HG03442 (cell line): ENCODE measurements around the gene CIB4.

Experiments
- ATAC-seq: cut with Tn5 transposase; IDR thresholded peaks from one replicate; pipeline ENCODE4 v1.9.1; 2021; ENCODE audit warnings: mild to moderate bottlenecking, moderate library complexity; ENCODE audit not compliant: unreplicated experiment

The CIB4 gene

GRCh38 chr2:26556309-26557243 is 84.6 kb downstream of the CIB4 start:
- ATAC-seq = no peak

GRCh38 chr2:26555246-26556133 is 85.7 kb downstream of the CIB4 start:
- no peak for ATAC-seq

- ATAC-seq = no peak
These were observed 88.4 kb downstream of the CIB4 start for GRCh38 chr2:26552641-26553374.

- no peak for ATAC-seq
These were observed 90.7 kb downstream of the CIB4 start for GRCh38 chr2:26550276-26551015.

GRCh38 chr2:26542676-26543505 is 98.3 kb downstream of the CIB4 start:
- no peak for ATAC-seq

- ATAC-seq = no peak
These were observed 99.0 kb downstream of the CIB4 start for GRCh38 chr2:26542194-26542455.

- ATAC-seq = no peak
These were observed 99.6 kb downstream of the CIB4 start for GRCh38 chr2:26541401-26542193.

GRCh38 chr2:26540961-26541360 is 100.2 kb downstream of the CIB4 start:
- ATAC-seq = no peak

- no peak for ATAC-seq
These were observed 100.9 kb downstream of the CIB4 start for GRCh38 chr2:26540306-26540705.

- no peak for ATAC-seq
These were observed 103.2 kb downstream of the CIB4 start for GRCh38 chr2:26537826-26538475.

- ATAC-seq = no peak
These were observed 103.9 kb downstream of the CIB4 start for GRCh38 chr2:26537069-26537825.

- no peak for ATAC-seq
These were observed 104.6 kb downstream of the CIB4 start for GRCh38 chr2:26536371-26537068.

GRCh38 chr2:26535663-26536275 is 105.4 kb downstream of the CIB4 start:
- ATAC-seq = no peak

GRCh38 chr2:26534865-26535662 is 106.1 kb downstream of the CIB4 start:
- ATAC-seq = no peak

GRCh38 chr2:26534098-26534864 is 106.9 kb downstream of the CIB4 start:
- ATAC-seq = no peak
